Measurements from ENCODE around the gene BICD2. TPM values are rescaled to one million over a fixed set of nuclear protein-coding genes. Genes with fewer than 3 reads are reported as not detected.

The BICD2 gene
- total and polyA plus RNA-seq, 2 experiments from 2014 or later = 25.6 to 45.0 TPM

DNA sequence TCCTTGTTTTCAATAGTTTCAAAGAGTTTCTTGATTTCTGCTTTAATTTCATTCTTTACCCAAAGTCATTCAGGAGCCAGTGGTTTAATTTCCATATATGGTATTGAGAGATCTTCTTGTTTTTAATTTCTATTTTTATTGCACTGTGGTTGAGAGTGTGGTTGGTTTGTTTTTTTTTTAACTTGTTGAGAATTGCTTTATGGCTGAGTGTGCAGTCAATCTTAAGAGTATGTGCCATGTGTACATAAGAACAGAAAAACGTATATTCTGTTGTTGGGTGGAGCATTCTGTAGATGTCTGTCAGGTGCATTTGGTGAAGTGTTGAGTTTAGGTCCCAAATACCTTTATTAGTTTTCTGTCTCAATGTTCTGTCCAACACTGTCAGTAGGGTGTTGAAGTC is 68.0 kb downstream of the BICD2 start:
- Histone ChIP-seq H3K4me1 (ENCODE audit: insufficient read depth) (no peaks in the 10 kb centered on the region), H3K27ac (no peak overlapping the region), H3K4me2 (ENCODE audit: unreplicated experiment) (no peak overlapping the region), H3K36me3 (ENCODE audit: low read depth) (no peaks in the 10 kb centered on the region), H2AFZ (no peak overlapping the region), H3K79me2 (ENCODE audit: insufficient read depth) (no peaks in the 10 kb centered on the region), H3K9ac (no peak overlapping the region), H3K9me2 (ENCODE audit: insufficient read depth) (no peaks in the 10 kb centered on the region), H3K27me3 (replicated peaks; ENCODE audit: insufficient read depth) (no peaks in the 10 kb centered on the region), H3F3A (ENCODE audit: insufficient read depth) (no peaks in the 10 kb centered on the region), H3K4me3 (no peak overlapping the region), H3K9me3 (ENCODE audit: low read depth) (no peaks in the 10 kb centered on the region), H4K20me1 (ENCODE audit: insufficient read depth) (no peaks in the 10 kb centered on the region)
- WGBS, 2 experiments (ENCODE audit: low coverage in 1 of 2, low lambda C conversion rate in 2 of 2, missing lambda C conversion rate in 2 of 2) = 84 to 89% methylated on average over 1 of the region's 1 CpG
- DNase-seq = no peak
- TF ChIP-seq EZH2 (IDR thresholded peaks at IDR 0.05; ENCODE audit: insufficient read depth, poor library complexity, severe bottlenecking) = no peak
- no peak for TF ChIP-seq EZH2phosphoT487 (IDR thresholded peaks at IDR 0.05; ENCODE audit: insufficient read depth, low read depth)
- in situ Hi-C loops (cut with MboI) = no loop called here

DNA sequence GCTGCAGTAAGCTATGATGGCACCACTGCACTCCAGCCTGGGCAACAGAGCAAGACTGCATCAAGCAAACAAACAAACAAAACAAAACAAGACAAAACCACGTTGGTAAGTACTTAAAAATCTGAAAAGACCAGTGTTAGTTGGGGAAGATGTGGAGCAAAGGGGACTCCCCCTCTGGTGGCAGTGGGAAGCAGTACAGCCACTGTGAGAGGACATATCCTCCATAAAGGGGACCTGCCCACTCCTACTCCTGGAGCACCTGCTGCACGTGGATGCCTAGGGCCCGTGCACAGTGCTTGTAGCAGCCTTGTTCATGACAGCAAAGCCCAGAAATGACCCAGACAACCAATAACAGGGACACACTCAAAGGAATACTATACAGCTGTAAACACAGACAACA is 77.7 kb downstream of the BICD2 start:
- Histone ChIP-seq H3K36me3 (ENCODE audit: low read depth) (no peaks in the 10 kb centered on the region), H3K4me2 (ENCODE audit: unreplicated experiment) (no peak overlapping the region), H3K4me3 (no peak overlapping the region), H3K9me3 (ENCODE audit: low read depth) (no peaks in the 10 kb centered on the region), H4K20me1 (ENCODE audit: insufficient read depth) (no peaks in the 10 kb centered on the region), H3K4me1 (ENCODE audit: insufficient read depth) (no peaks in the 10 kb centered on the region), H3K9ac (no peak overlapping the region), H3K27me3 (replicated peaks; ENCODE audit: insufficient read depth) (no peaks in the 10 kb centered on the region), H3K27ac (no peak overlapping the region), H2AFZ (no peak overlapping the region), H3K9me2 (ENCODE audit: insufficient read depth) (no peaks in the 10 kb centered on the region), H3K79me2 (ENCODE audit: insufficient read depth) (no peaks in the 10 kb centered on the region), H3F3A (ENCODE audit: insufficient read depth) (peaks cover 5% of the 10 kb centered on the region; the same call in 1 of the 2 replicates)
- DNase-seq = peak; percentile 20
- 75 to 82% methylated on average over 3 of the region's 3 CpGs for WGBS, 2 experiments (ENCODE audit: low coverage in 1 of 2, low lambda C conversion rate in 2 of 2, missing lambda C conversion rate in 2 of 2)
- TF ChIP-seq EZH2 (IDR thresholded peaks at IDR 0.05; ENCODE audit: insufficient read depth, poor library complexity, severe bottlenecking) (no peak), EZH2phosphoT487 (IDR thresholded peaks at IDR 0.05; ENCODE audit: insufficient read depth, low read depth) (no peak)
- in situ Hi-C loops (cut with MboI) = no loop called here

DNA sequence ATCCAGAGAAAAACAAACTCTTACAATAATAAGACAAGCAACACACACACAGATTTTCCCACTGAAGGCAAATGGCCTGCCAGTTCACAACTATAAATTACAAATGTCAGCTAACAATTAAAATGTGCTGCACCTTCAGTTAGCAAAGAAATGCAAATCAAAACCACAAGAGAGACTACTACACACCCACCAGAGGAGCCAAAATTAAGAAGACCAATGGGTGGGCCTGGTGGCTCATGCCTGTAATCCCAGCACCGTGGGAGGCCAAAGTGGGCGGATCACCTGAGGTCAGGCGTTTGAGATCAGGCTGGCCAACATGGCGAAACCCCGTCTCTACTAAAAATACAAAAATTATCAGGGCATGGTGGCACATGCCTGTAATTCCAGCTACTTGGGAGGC is 79.6 kb downstream of the BICD2 start:
- H3K36me3 ChIP-seq (ENCODE audit: low read depth) = no peaks in the 10 kb centered on the region
- H3K27me3 ChIP-seq (replicated peaks; ENCODE audit: insufficient read depth) = no peaks in the 10 kb centered on the region
- H3K9me2 ChIP-seq (ENCODE audit: insufficient read depth) = no peaks in the 10 kb centered on the region
- H4K20me1 ChIP-seq (ENCODE audit: insufficient read depth) = no peaks in the 10 kb centered on the region
- H3K27ac ChIP-seq = no peak overlapping the region
- H3K79me2 ChIP-seq (ENCODE audit: insufficient read depth) = no peaks in the 10 kb centered on the region
- peaks cover 17% of the 10 kb centered on the region for H3F3A ChIP-seq (ENCODE audit: insufficient read depth)
- no peak for TF ChIP-seq EZH2 (IDR thresholded peaks at IDR 0.05; ENCODE audit: insufficient read depth, poor library complexity, severe bottlenecking)
- no peak for TF ChIP-seq EZH2phosphoT487 (IDR thresholded peaks at IDR 0.05; ENCODE audit: insufficient read depth, low read depth)
- peaks cover 12% of the 10 kb centered on the region for H3K4me1 ChIP-seq (ENCODE audit: insufficient read depth)
- H3K4me2 ChIP-seq (ENCODE audit: unreplicated experiment) = no peak overlapping the region
- DNase-seq = no peak
- in situ Hi-C loops (cut with MboI) = no loop called here
- no peak overlapping the region for H2AFZ ChIP-seq
- no peak overlapping the region for H3K9ac ChIP-seq
- H3K4me3 ChIP-seq = no peak overlapping the region
- 82 to 83% methylated on average over 5 of the region's 5 CpGs for WGBS, 2 experiments (ENCODE audit: low coverage in 1 of 2, low lambda C conversion rate in 2 of 2, missing lambda C conversion rate in 2 of 2)
- H3K9me3 ChIP-seq (ENCODE audit: low read depth) = no peaks in the 10 kb centered on the region

DNA sequence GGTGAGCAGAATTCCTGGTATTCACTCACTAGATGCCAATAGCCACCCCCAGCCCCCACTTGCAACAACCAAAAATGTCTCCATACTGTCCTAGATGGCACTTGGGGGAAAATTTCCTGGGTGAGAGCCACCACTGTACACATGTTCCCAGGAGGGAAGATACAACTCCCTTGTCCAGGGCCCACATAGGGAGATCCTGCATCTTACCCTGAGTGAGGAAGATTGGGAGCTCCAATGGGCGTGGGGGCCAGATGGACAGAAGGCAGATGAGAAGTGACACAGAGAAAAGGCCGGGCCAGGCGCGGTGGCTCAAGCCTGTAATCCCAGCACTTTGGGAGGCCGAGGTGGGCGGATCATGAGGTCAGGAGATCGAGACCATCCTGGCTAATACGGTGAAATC is 82.4 kb downstream of the BICD2 start:
- in situ Hi-C loops (cut with MboI) = no loop called here
- Histone ChIP-seq H3F3A (ENCODE audit: insufficient read depth) (peaks cover 12% of the 10 kb centered on the region), H2AFZ (no peak overlapping the region), H4K20me1 (ENCODE audit: insufficient read depth) (no peaks in the 10 kb centered on the region), H3K4me3 (no peak overlapping the region), H3K27me3 (replicated peaks; ENCODE audit: insufficient read depth) (no peaks in the 10 kb centered on the region), H3K36me3 (ENCODE audit: low read depth) (no peaks in the 10 kb centered on the region), H3K9me3 (ENCODE audit: low read depth) (no peaks in the 10 kb centered on the region), H3K27ac (no peak overlapping the region), H3K9me2 (ENCODE audit: insufficient read depth) (no peaks in the 10 kb centered on the region), H3K4me1 (ENCODE audit: insufficient read depth) (peaks cover 18% of the 10 kb centered on the region), H3K9ac (no peak overlapping the region), H3K79me2 (ENCODE audit: insufficient read depth) (no peaks in the 10 kb centered on the region), H3K4me2 (ENCODE audit: unreplicated experiment) (no peak overlapping the region)
- DNase-seq = no peak
- WGBS, 2 experiments (ENCODE audit: low coverage in 1 of 2, low lambda C conversion rate in 2 of 2, missing lambda C conversion rate in 2 of 2) = 90 to 95% methylated on average over 7 to 8 of the region's 8 CpGs
- TF ChIP-seq EZH2phosphoT487 (IDR thresholded peaks at IDR 0.05; ENCODE audit: insufficient read depth, low read depth) (no peak), EZH2 (IDR thresholded peaks at IDR 0.05; ENCODE audit: insufficient read depth, poor library complexity, severe bottlenecking) (no peak)
